HEK293 (cell line): ENCODE data around the gene SEMA7A.

Experiments
- HIC1 ChIP-seq: fragments of 450-650 bp; formaldehyde crosslinking; IDR thresholded peaks from 2 replicates; pipeline ENCODE4 v1.5.1; 2016; ENCODE audit warnings: missing biosample characterization, missing genetic modification characterization
- HOXC10 ChIP-seq: sonication (generic); formaldehyde crosslinking; IDR thresholded peaks from 2 replicates; pipeline ENCODE4 v1.8.1; 2023; ENCODE audit warnings: mild to moderate bottlenecking, missing genetic modification reagents
- PATZ1 ChIP-seq: fragments of 450-650 bp; formaldehyde crosslinking; IDR thresholded peaks from 2 replicates; pipeline ENCODE4 v1.5.1; 2016; ENCODE audit warnings: missing biosample characterization, missing genetic modification characterization
- PBX3 ChIP-seq: sonication (generic); formaldehyde crosslinking; IDR thresholded peaks from 2 replicates; pipeline ENCODE4 v1.8.1; 2022; ENCODE audit warnings: mild to moderate bottlenecking, moderate library complexity, missing genetic modification reagents
- SP2 ChIP-seq: fragments of 450-650 bp; formaldehyde crosslinking; IDR thresholded peaks from 2 replicates; pipeline ENCODE4 v1.5.1; 2016; ENCODE audit warnings: missing biosample characterization, missing genetic modification characterization
- ZBTB44 ChIP-seq: fragments of 450-650 bp; IDR thresholded peaks from 2 replicates; pipeline ENCODE4 v1.5.1; 2018; ENCODE audit warnings: missing biosample characterization, mild to moderate bottlenecking, missing genetic modification characterization
- ZBTB48 ChIP-seq: fragments of 450-650 bp; formaldehyde crosslinking; IDR thresholded peaks from 2 replicates; pipeline ENCODE4 v1.5.1; 2016; ENCODE audit warnings: missing biosample characterization, missing genetic modification characterization
- ZFP41 ChIP-seq: fragments of 450-650 bp; formaldehyde crosslinking; IDR thresholded peaks from 2 replicates; pipeline ENCODE4 v1.5.1; 2016; ENCODE audit warnings: missing biosample characterization, missing genetic modification characterization, borderline replicate concordance
- ZNF10 ChIP-seq: fragments of 450-650 bp; formaldehyde crosslinking; IDR thresholded peaks from 2 replicates; pipeline ENCODE4 v1.5.1; 2017; ENCODE audit warnings: missing biosample characterization, missing genetic modification characterization
- ZNF133 ChIP-seq: fragments of 450-650 bp; formaldehyde crosslinking; IDR thresholded peaks from 2 replicates; pipeline ENCODE4 v1.5.1; 2016; ENCODE audit warnings: missing biosample characterization, missing genetic modification characterization
- ZNF155 ChIP-seq: fragments of 450-650 bp; formaldehyde crosslinking; IDR thresholded peaks from 2 replicates; pipeline ENCODE4 v1.5.1; 2016; ENCODE audit warnings: missing biosample characterization, missing genetic modification characterization
- ZNF280C ChIP-seq: fragments of 450-650 bp; formaldehyde crosslinking; IDR thresholded peaks from 2 replicates; pipeline ENCODE4 v1.5.1; 2016; ENCODE audit warnings: missing biosample characterization, missing genetic modification characterization
- ZNF335 ChIP-seq: fragments of 450-650 bp; formaldehyde crosslinking; conservative IDR thresholded peaks from 2 replicates; pipeline ENCODE4 v1.5.1; 2016; ENCODE audit warnings: missing biosample characterization, missing genetic modification characterization
- ZNF341 ChIP-seq: fragments of 450-650 bp; formaldehyde crosslinking; IDR thresholded peaks from 2 replicates; pipeline ENCODE4; 2016; ENCODE audit warnings: low read depth, missing biosample characterization, missing genetic modification characterization
- ZNF514 ChIP-seq: fragments of 450-650 bp; formaldehyde crosslinking; IDR thresholded peaks from 2 replicates; pipeline ENCODE4 v1.5.1; 2016; ENCODE audit warnings: missing biosample characterization, missing genetic modification characterization
- ZNF518A ChIP-seq: fragments of 450-650 bp; formaldehyde crosslinking; conservative IDR thresholded peaks from 2 replicates; pipeline ENCODE4 v1.5.1; 2016; ENCODE audit warnings: low read depth, missing biosample characterization, missing genetic modification characterization
- ZNF548 ChIP-seq: fragments of 450-650 bp; formaldehyde crosslinking; IDR thresholded peaks from 2 replicates; pipeline ENCODE4 v1.5.1; 2016; ENCODE audit warnings: missing biosample characterization, missing genetic modification characterization
- ZNF558 ChIP-seq: fragments of 450-650 bp; formaldehyde crosslinking; IDR thresholded peaks from 2 replicates; pipeline ENCODE4 v1.5.1; 2016; ENCODE audit warnings: missing biosample characterization, missing genetic modification characterization
- ZNF571 ChIP-seq: fragments of 450-650 bp; formaldehyde crosslinking; IDR thresholded peaks from 2 replicates; pipeline ENCODE4 v1.5.0; 2017; ENCODE audit warnings: missing biosample characterization, missing genetic modification characterization
- ZNF658 ChIP-seq: fragments of 450-650 bp; formaldehyde crosslinking; IDR thresholded peaks from 2 replicates; pipeline ENCODE4; 2016; ENCODE audit warnings: missing biosample characterization, missing genetic modification characterization
- ZNF677 ChIP-seq: fragments of 450-650 bp; IDR thresholded peaks from 2 replicates; pipeline ENCODE4 v1.5.0; 2018; ENCODE audit warnings: missing biosample characterization, mild to moderate bottlenecking, missing genetic modification characterization, moderate library complexity
- ZNF704 ChIP-seq: fragments of 450-650 bp; formaldehyde crosslinking; IDR thresholded peaks from 2 replicates; pipeline ENCODE4 v1.5.1; 2016; ENCODE audit warnings: missing biosample characterization, missing genetic modification characterization
- ZNF785 ChIP-seq: fragments of 450-650 bp; formaldehyde crosslinking; IDR thresholded peaks from 2 replicates; pipeline ENCODE4 v1.5.1; 2016; ENCODE audit warnings: missing biosample characterization, missing genetic modification characterization
- ZNF843 ChIP-seq: fragments of 450-650 bp; formaldehyde crosslinking; IDR thresholded peaks from 2 replicates; pipeline ENCODE4 v1.5.1; 2016; ENCODE audit warnings: missing biosample characterization, missing genetic modification characterization
- ZSCAN30 ChIP-seq: fragments of 450-650 bp; IDR thresholded peaks from 2 replicates; pipeline ENCODE4 v1.5.1; 2018; ENCODE audit warnings: missing biosample characterization, mild to moderate bottlenecking, missing genetic modification characterization, moderate library complexity

The SEMA7A gene

GRCh38 chr15:74438721-74439316 is 5.1 kb upstream of the SEMA7A start (continued):
- no peak for TF ChIP-seq ZNF518A (tag by site-specific recombination)
- no peak for TF ChIP-seq ZBTB48 (tag by site-specific recombination)
- no peak for TF ChIP-seq ZNF155 (tag by site-specific recombination)
- TF ChIP-seq ZNF571 (tag by site-specific recombination) = no peak
- no peak for TF ChIP-seq ZNF335 (tag by site-specific recombination)
- no peak for TF ChIP-seq ZNF341 (tag by site-specific recombination)
- no peak for TF ChIP-seq ZNF843 (tag by site-specific recombination)
- no peak for TF ChIP-seq ZNF704 (tag by site-specific recombination)
- no peak for TF ChIP-seq SP2 (tag by site-specific recombination)
- TF ChIP-seq ZNF558 (tag by site-specific recombination) = no peak
- no peak for TF ChIP-seq ZNF133
- TF ChIP-seq ZSCAN30 (tag by site-specific recombination) = no peak; the same call in 1 of the 2 replicates
- TF ChIP-seq ZNF514 (tag by site-specific recombination) = no peak
- TF ChIP-seq ZNF677 (tag by site-specific recombination) = no peak
- no peak for TF ChIP-seq ZFP41 (tag by site-specific recombination)
- no peak for TF ChIP-seq HIC1
- TF ChIP-seq ZNF785 (tag by site-specific recombination) = no peak
- no peak for TF ChIP-seq PBX3
- no peak for TF ChIP-seq HOXC10 (CRISPR knock-in tag)
- TF ChIP-seq ZNF548 = no peak
- no peak for TF ChIP-seq ZNF658 (tag by site-specific recombination)
- TF ChIP-seq PATZ1 = peak; percentile 51; the same call in 1 of the 2 replicates
- no peak for TF ChIP-seq ZBTB44 (tag by site-specific recombination)
- no peak for TF ChIP-seq ZNF10 (tag by site-specific recombination)
- TF ChIP-seq ZNF280C = no peak
